ENCODE results near the gene FUCA2.
"Not testable (repeated sequence)": the region's sequence is repeated elsewhere in the genome, so short reads cannot be mapped to it uniquely, and the experiment has no call there.

FUCA2 gene

GRCh38 chr6:143478479-143479062 is 32.9 kb downstream of the FUCA2 start:
- H3K9me3 ChIP-seq (ENCODE audit: insufficient read depth, low read length), result no peaks in the 10 kb centered on the region
- H3K27ac ChIP-seq (ENCODE audit: low read length), result peak overlapping the region; percentile 99
- H3K36me3 ChIP-seq (replicated peaks; ENCODE audit: low read depth, low read length), result peaks cover 31% of the 10 kb centered on the region
- H2AFZ ChIP-seq (ENCODE audit: low read depth, low read length), result no peak overlapping the region
- H3K4me3 ChIP-seq (ENCODE audit: low read length), result peak overlapping the region; percentile 39
- no peaks in the 10 kb centered on the region for H4K20me1 ChIP-seq (ENCODE audit: insufficient read depth, low read length)
- no peaks in the 10 kb centered on the region for H3K79me2 ChIP-seq (ENCODE audit: low read length)
- H3K9ac ChIP-seq (ENCODE audit: low read length), result peak overlapping the region; percentile 72; the same call in 1 of the 2 replicates
- peak overlapping the region; percentile 81 for H3K4me2 ChIP-seq (ENCODE audit: low read length)
- H3K4me1 ChIP-seq (ENCODE audit: low read length), result peaks cover 38% of the 10 kb centered on the region
- no peak for TF ChIP-seq EZH2phosphoT487 (IDR thresholded peaks at IDR 0.05; ENCODE audit: low read depth)
- H3K27me3 ChIP-seq (ENCODE audit: low read depth, low read length), result no peaks in the 10 kb centered on the region

- no peak overlapping the region for H3K4me2 ChIP-seq (ENCODE audit: low read length)
- H3K4me3 ChIP-seq (ENCODE audit: low read length), result no peak overlapping the region
- H3K27ac ChIP-seq (ENCODE audit: low read length), result peak overlapping the region; percentile 99
- no peaks in the 10 kb centered on the region for H3K9me3 ChIP-seq (ENCODE audit: insufficient read depth, low read length)
- TF ChIP-seq EZH2phosphoT487 (IDR thresholded peaks at IDR 0.05; ENCODE audit: low read depth) (no peak), CTCF (IDR thresholded peaks at IDR 0.05; ENCODE audit: low read depth, low read length) (no peak)
- no peaks in the 10 kb centered on the region for H3K79me2 ChIP-seq (ENCODE audit: low read length)
- H3K36me3 ChIP-seq (replicated peaks; ENCODE audit: low read depth, low read length), result peaks cover 35% of the 10 kb centered on the region
- no peaks in the 10 kb centered on the region for H4K20me1 ChIP-seq (ENCODE audit: insufficient read depth, low read length)
- H3K9ac ChIP-seq (ENCODE audit: low read length), result no peak overlapping the region
- H3K4me1 ChIP-seq (ENCODE audit: low read length), result peaks cover 38% of the 10 kb centered on the region
- H3K27me3 ChIP-seq (ENCODE audit: low read depth, low read length), result no peaks in the 10 kb centered on the region
- H2AFZ ChIP-seq (ENCODE audit: low read depth, low read length), result no peak overlapping the region
Observed at GRCh38 chr6:143476545-143476944, 35.0 kb downstream of the FUCA2 start.

- Histone ChIP-seq H3K36me3 (replicated peaks; ENCODE audit: low read depth, low read length) (peaks cover 22% of the 10 kb centered on the region), H3K4me1 (ENCODE audit: low read length) (peaks cover 10% of the 10 kb centered on the region)
Observed at GRCh38 chr6:143471822-143472221, 39.7 kb downstream of the FUCA2 start.

GRCh38 chr6:143468823-143469222 is 42.7 kb downstream of the FUCA2 start:
- not testable (repeated sequence) for H3K36me3 ChIP-seq (replicated peaks; ENCODE audit: low read depth, low read length); H3K27me3 ChIP-seq (ENCODE audit: low read depth, low read length); H4K20me1 ChIP-seq (ENCODE audit: insufficient read depth, low read length); H3K27ac ChIP-seq (ENCODE audit: low read length); H3K4me3 ChIP-seq (ENCODE audit: low read length); H3K79me2 ChIP-seq (ENCODE audit: low read length); H3K9me3 ChIP-seq (ENCODE audit: insufficient read depth, low read length); H3K4me1 ChIP-seq (ENCODE audit: low read length); H3K4me2 ChIP-seq (ENCODE audit: low read length); H3K9ac ChIP-seq (ENCODE audit: low read length); H2AFZ ChIP-seq (ENCODE audit: low read depth, low read length)

More at GRCh38 chr6:143471822-143472221, 39.7 kb downstream of the FUCA2 start:
- Histone ChIP-seq H3K9ac (ENCODE audit: low read length) (no peak overlapping the region), H3K4me2 (ENCODE audit: low read length) (no peak overlapping the region), H3K4me3 (ENCODE audit: low read length) (no peak overlapping the region), H3K27me3 (ENCODE audit: low read depth, low read length) (no peaks in the 10 kb centered on the region), H3K9me3 (ENCODE audit: insufficient read depth, low read length) (no peaks in the 10 kb centered on the region), H2AFZ (ENCODE audit: low read depth, low read length) (no peak overlapping the region), H3K27ac (ENCODE audit: low read length) (no peak overlapping the region), H4K20me1 (ENCODE audit: insufficient read depth, low read length) (no peaks in the 10 kb centered on the region), H3K79me2 (ENCODE audit: low read length) (no peaks in the 10 kb centered on the region)
- TF ChIP-seq CTCF (IDR thresholded peaks at IDR 0.05; ENCODE audit: low read depth, low read length) (no peak), EZH2phosphoT487 (IDR thresholded peaks at IDR 0.05; ENCODE audit: low read depth) (no peak)

GRCh38 chr6:143468026-143468425 is 43.5 kb downstream of the FUCA2 start:
- Histone ChIP-seq H3K27ac (ENCODE audit: low read length) (no peak overlapping the region), H3K36me3 (replicated peaks; ENCODE audit: low read depth, low read length) (peaks cover 4% of the 10 kb centered on the region), H3K79me2 (ENCODE audit: low read length) (no peaks in the 10 kb centered on the region), H2AFZ (ENCODE audit: low read depth, low read length) (no peak overlapping the region), H3K9ac (ENCODE audit: low read length) (no peak overlapping the region), H3K4me1 (ENCODE audit: low read length) (no peaks in the 10 kb centered on the region), H4K20me1 (ENCODE audit: insufficient read depth, low read length) (no peaks in the 10 kb centered on the region), H3K9me3 (ENCODE audit: insufficient read depth, low read length) (no peaks in the 10 kb centered on the region), H3K4me3 (ENCODE audit: low read length) (no peak overlapping the region), H3K4me2 (ENCODE audit: low read length) (no peak overlapping the region), H3K27me3 (ENCODE audit: low read depth, low read length) (no peaks in the 10 kb centered on the region)
- TF ChIP-seq CTCF (IDR thresholded peaks at IDR 0.05; ENCODE audit: low read depth, low read length) (no peak), EZH2phosphoT487 (IDR thresholded peaks at IDR 0.05; ENCODE audit: low read depth) (no peak)
